ENCODE data around the gene ZNF280B.

DNA sequence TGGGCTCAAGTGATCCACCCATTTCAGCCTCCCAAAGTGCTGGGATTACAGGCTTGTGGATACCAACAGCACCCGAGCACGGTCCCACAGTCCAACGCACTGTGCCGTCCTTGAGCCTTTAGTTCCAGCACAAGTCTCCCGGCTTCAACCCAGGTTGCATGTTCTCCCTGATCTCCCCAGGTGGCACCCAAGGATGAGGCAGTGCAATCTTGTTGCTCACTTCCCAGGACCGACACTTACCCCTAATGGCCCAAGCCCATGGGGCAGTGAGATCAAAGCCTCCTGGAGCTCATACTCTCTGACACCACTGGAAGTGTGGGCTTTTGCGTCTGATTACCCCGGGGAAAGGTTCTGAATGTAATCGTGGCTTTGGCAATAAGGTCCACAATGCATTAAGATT is 47.1 kb upstream of the ZNF280B start:
- TF ChIP-seq, protein P1, sequence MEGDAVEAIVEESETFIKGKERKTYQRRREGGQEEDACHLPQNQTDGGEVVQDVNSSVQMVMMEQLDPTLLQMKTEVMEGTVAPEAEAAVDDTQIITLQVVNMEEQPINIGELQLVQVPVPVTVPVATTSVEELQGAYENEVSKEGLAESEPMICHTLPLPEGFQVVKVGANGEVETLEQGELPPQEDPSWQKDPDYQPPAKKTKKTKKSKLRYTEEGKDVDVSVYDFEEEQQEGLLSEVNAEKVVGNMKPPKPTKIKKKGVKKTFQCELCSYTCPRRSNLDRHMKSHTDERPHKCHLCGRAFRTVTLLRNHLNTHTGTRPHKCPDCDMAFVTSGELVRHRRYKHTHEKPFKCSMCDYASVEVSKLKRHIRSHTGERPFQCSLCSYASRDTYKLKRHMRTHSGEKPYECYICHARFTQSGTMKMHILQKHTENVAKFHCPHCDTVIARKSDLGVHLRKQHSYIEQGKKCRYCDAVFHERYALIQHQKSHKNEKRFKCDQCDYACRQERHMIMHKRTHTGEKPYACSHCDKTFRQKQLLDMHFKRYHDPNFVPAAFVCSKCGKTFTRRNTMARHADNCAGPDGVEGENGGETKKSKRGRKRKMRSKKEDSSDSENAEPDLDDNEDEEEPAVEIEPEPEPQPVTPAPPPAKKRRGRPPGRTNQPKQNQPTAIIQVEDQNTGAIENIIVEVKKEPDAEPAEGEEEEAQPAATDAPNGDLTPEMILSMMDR (IDR thresholded peaks at IDR 0.05; ENCODE audit: extremely low read depth in 1 of 2, insufficient read depth in 1 of 2, low read depth in 1 of 2, low read length in 2 of 2), result no peak
- TF ChIP-seq POLR2A (IDR thresholded peaks at IDR 0.05; ENCODE audit: low read depth, low read length) (no peak), EZH2 (IDR thresholded peaks at IDR 0.05; ENCODE audit: borderline replicate concordance, low read depth, low read length, severe bottlenecking) (no peak), POLR2AphosphoS5 (IDR thresholded peaks at IDR 0.05; ENCODE audit: insufficient read depth, low read depth, low read length) (no peak)
